Ishikawa (cell line): Measurements from ENCODE around the gene FAM9A.

ENCODE experiments used
- CEBPB ChIP-seq: IDR thresholded peaks from 2 replicates; pipeline ENCODE4 v1.6.1; 2012
- CREB1 ChIP-seq: IDR thresholded peaks from 2 replicates; pipeline ENCODE4 v1.6.1; 2012; ENCODE audit warnings: low read depth
- EGR1 ChIP-seq: IDR thresholded peaks from 2 replicates; pipeline ENCODE4 v1.6.1; 2012
- EP300 ChIP-seq: IDR thresholded peaks from 2 replicates; pipeline ENCODE4 v1.6.1; 2012; ENCODE audit warnings: borderline replicate concordance
- FOXM1 ChIP-seq: IDR thresholded peaks from 2 replicates; pipeline ENCODE4 v1.6.1; 2012; ENCODE audit warnings: low read depth, borderline replicate concordance
- MAX ChIP-seq: IDR thresholded peaks from 2 replicates; pipeline ENCODE4 v1.6.1; 2012
- NFIC ChIP-seq: IDR thresholded peaks from 2 replicates; pipeline ENCODE4 v1.6.1; 2012
- RAD21 ChIP-seq: IDR thresholded peaks from 2 replicates; pipeline ENCODE4 v1.6.1; 2012; ENCODE audit warnings: low read depth
- TAF1 ChIP-seq: IDR thresholded peaks from 2 replicates; pipeline ENCODE4 v1.6.1; 2012; ENCODE audit warnings: low read depth, mild to moderate bottlenecking
- TCF12 ChIP-seq: IDR thresholded peaks from 2 replicates; pipeline ENCODE4 v1.6.1; 2012; ENCODE audit warnings: low read depth
- TEAD4 ChIP-seq: IDR thresholded peaks from 2 replicates; pipeline ENCODE4 v1.6.1; 2012
- USF1 ChIP-seq: IDR thresholded peaks from 2 replicates; pipeline ENCODE4 v1.6.1; 2012
- YY1 ChIP-seq: IDR thresholded peaks from 2 replicates; pipeline ENCODE4 v1.6.1; 2012; ENCODE audit warnings: low read depth
- TF ChIP-seq, protein P1 (sequence below): IDR thresholded peaks from 2 replicates; pipeline ENCODE4 v1.6.1; 2012; ENCODE audit warnings: low read depth, mild to moderate bottlenecking

DNA sequence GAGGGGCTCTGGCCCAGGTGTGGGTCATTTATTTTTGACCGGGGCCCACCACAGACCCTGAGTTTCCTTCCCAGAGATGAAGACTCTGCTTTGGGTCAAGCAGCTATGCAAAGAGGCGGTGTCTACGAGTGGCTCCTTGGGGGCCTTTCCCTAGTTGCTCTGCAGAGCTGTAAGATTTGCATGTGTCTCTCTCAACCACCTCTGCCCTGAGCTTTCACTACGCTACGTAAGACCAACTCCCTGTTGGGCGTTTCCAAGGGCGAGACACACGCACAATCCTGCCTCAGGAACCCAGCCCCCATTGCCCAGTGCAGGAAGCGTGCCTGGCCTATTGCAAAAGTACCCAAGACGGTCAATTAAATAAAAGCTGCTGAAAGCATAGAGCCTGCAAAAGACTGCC lies 59.2 kb downstream of the FAM9A start:
- TF ChIP-seq TAF1 (no peak), EGR1 (no peak), YY1 (no peak), NFIC (no peak), MAX (no peak), USF1 (no peak), TEAD4 (no peak), TCF12 (no peak), RAD21 (no peak), FOXM1 (no peak), EP300 (no peak), CEBPB (no peak), CREB1 (no peak)
- TF ChIP-seq, protein P1, sequence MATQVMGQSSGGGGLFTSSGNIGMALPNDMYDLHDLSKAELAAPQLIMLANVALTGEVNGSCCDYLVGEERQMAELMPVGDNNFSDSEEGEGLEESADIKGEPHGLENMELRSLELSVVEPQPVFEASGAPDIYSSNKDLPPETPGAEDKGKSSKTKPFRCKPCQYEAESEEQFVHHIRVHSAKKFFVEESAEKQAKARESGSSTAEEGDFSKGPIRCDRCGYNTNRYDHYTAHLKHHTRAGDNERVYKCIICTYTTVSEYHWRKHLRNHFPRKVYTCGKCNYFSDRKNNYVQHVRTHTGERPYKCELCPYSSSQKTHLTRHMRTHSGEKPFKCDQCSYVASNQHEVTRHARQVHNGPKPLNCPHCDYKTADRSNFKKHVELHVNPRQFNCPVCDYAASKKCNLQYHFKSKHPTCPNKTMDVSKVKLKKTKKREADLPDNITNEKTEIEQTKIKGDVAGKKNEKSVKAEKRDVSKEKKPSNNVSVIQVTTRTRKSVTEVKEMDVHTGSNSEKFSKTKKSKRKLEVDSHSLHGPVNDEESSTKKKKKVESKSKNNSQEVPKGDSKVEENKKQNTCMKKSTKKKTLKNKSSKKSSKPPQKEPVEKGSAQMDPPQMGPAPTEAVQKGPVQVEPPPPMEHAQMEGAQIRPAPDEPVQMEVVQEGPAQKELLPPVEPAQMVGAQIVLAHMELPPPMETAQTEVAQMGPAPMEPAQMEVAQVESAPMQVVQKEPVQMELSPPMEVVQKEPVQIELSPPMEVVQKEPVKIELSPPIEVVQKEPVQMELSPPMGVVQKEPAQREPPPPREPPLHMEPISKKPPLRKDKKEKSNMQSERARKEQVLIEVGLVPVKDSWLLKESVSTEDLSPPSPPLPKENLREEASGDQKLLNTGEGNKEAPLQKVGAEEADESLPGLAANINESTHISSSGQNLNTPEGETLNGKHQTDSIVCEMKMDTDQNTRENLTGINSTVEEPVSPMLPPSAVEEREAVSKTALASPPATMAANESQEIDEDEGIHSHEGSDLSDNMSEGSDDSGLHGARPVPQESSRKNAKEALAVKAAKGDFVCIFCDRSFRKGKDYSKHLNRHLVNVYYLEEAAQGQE, result no peak
